Activated T-helper 17 cell treated with anti-CD3 and anti-CD28 coated beads, Interleukin-2, amount 50 U/mL, for 72 hours (primary cell): ENCODE measurements around the gene ARHGDIB. TPM values are rescaled to one million over a fixed set of nuclear protein-coding genes. Genes with fewer than 3 reads are reported as not detected.

ENCODE experiments used
- ATAC-seq: fragments of 150-1000 bp; cut with Tn5 transposase; replicated peaks from 2 replicates; pipeline ENCODE4 v1.10.0; 2021; ENCODE audit warnings: mild to moderate bottlenecking, moderate library complexity
- H3K27ac Mint-ChIP-seq: one replicate; pipeline ENCODE4 v1.8.0; 2022; ENCODE audit warnings: mixed read lengths
- H3K27me3 Mint-ChIP-seq: one replicate; pipeline ENCODE4 v1.8.0; 2022; ENCODE audit warnings: mixed read lengths
- H3K36me3 Mint-ChIP-seq: one replicate; pipeline ENCODE4 v1.8.0; 2022; ENCODE audit warnings: low read depth, mild to moderate bottlenecking, mixed read lengths
- H3K4me1 Mint-ChIP-seq: one replicate; pipeline ENCODE4 v1.8.0; 2022; ENCODE audit warnings: mixed read lengths
- H3K4me3 Mint-ChIP-seq: one replicate; pipeline ENCODE4 v1.8.0; 2022; ENCODE audit warnings: mild to moderate bottlenecking, mixed read lengths
- H3K9me3 Mint-ChIP-seq: one replicate; pipeline ENCODE4 v1.8.0; 2022; ENCODE audit warnings: mixed read lengths
- total RNA-seq, 2 donors: library from RNA; stranded (reverse); gene quantifications; one replicate each; pipeline ENCODE4 v1.2.3, GENCODE V29; 2022

ARHGDIB gene
- total RNA-seq, 2 donors from 2014 or later = 691 to 930 TPM

GRCh38 chr12:14893506-14894250, 67.7 kb downstream of the ARHGDIB start:
- peaks cover 3% of the 10 kb centered on the region for H3K27me3 Mint-ChIP-seq
- no peaks in the 10 kb centered on the region for H3K9me3 Mint-ChIP-seq
- H3K27ac Mint-ChIP-seq = no peak overlapping the region
- ATAC-seq = no peak
- H3K4me1 Mint-ChIP-seq = no peaks in the 10 kb centered on the region
- H3K36me3 Mint-ChIP-seq = no peaks in the 10 kb centered on the region
- H3K4me3 Mint-ChIP-seq = no peak overlapping the region

- no peaks in the 10 kb centered on the region for H3K4me1 Mint-ChIP-seq
- H3K9me3 Mint-ChIP-seq = no peaks in the 10 kb centered on the region
- H3K27me3 Mint-ChIP-seq = peaks cover 3% of the 10 kb centered on the region
- H3K4me3 Mint-ChIP-seq = no peak overlapping the region
- no peak for ATAC-seq
- no peak overlapping the region for H3K27ac Mint-ChIP-seq
- H3K36me3 Mint-ChIP-seq = no peaks in the 10 kb centered on the region
These were observed 68.5 kb downstream of the ARHGDIB start for GRCh38 chr12:14892726-14893505.

Other genes with a start within 250 kb of the ARHGDIB start
- gene WBP11, start 158.1 kb downstream of the ARHGDIB start, total RNA-seq = 100 to 1,000 TPM in 1 of 2 donors, 10 to 100 TPM in 1; 87.5 to 102 TPM
- 1 to 10 TPM; 2.6 to 3.7 TPM for gene C12orf60, start 157.9 kb downstream of the ARHGDIB start, total RNA-seq
- gene SMCO3, start 147.4 kb downstream of the ARHGDIB start, total RNA-seq = not detected
- gene ART4, start 118.1 kb downstream of the ARHGDIB start, total RNA-seq = not detected
- under 1 TPM in 1 of 2 donors, not detected in 1; 0.74 TPM for gene MGP, start 75.7 kb downstream of the ARHGDIB start, total RNA-seq
- gene ERP27, start 23.1 kb downstream of the ARHGDIB start, total RNA-seq = 1 to 10 TPM; 5.2 to 9.4 TPM
- gene PDE6H, start 11.4 kb upstream of the ARHGDIB start, total RNA-seq = not detected